H1 (cell line): ENCODE data around the gene ADAMTS13. TPM values are rescaled to one million over a fixed set of nuclear protein-coding genes. Genes with fewer than 3 reads are reported as not detected.
A peak's percentile ranks its signal among the peaks of the same experiment; 100 is the strongest.

ENCODE experiments used
- CTCF ChIA-PET: fragments of 300-600 bp; sonication (Branson Sonifier 250); formaldehyde crosslinking; loops from one replicate; lab custom pipeline; 2021; ENCODE audit not compliant: partially characterized antibody; lab: Charles Lee
- POLR2A ChIA-PET: fragments of 300-600 bp; sonication (Branson Sonifier 250); formaldehyde crosslinking; loops from one replicate; lab custom pipeline; 2021; ENCODE audit warnings: inconsistent platforms; ENCODE audit not compliant: partially characterized antibody; lab: Charles Lee
- DNase-seq, 2 experiments: peaks; one replicate each; pipeline versions ENCODE4 v3.0.0 to v3.0.0-alpha.2; 2010 to 2022; ENCODE audit warnings: low spot score in 2 of 2, low read depth in 1 of 2, mixed read lengths in 1 of 2
- FAIRE-seq: peaks from 2 replicates; lab custom pipeline; 2011; peaks lifted over from hg19 to GRCh38; lab: Jason Lieb, UNC
- H2AFZ ChIP-seq: 2 replicates; pipeline ENCODE4 v1.8.1; 2012; ENCODE audit warnings: low read length, inconsistent platforms
- H2AK5ac ChIP-seq: 2 replicates; pipeline ENCODE4 v1.6.1; 2013; ENCODE audit warnings: low read depth, low read length
- H2BK120ac ChIP-seq: replicated peaks from 2 replicates; pipeline ENCODE3; 2013; ENCODE audit warnings: low read depth, low read length, inconsistent platforms
- H2BK12ac ChIP-seq: 2 replicates; pipeline ENCODE4 v1.6.1; 2013; ENCODE audit warnings: low read depth, low read length
- H2BK15ac ChIP-seq: 2 replicates; pipeline ENCODE4 v1.6.1; 2013; ENCODE audit warnings: low read length
- H2BK20ac ChIP-seq: 2 replicates; pipeline ENCODE4 v1.6.1; 2013; ENCODE audit warnings: low read length
- H2BK5ac ChIP-seq: 2 replicates; pipeline ENCODE4 v1.6.1; 2013; ENCODE audit warnings: low read depth, low read length
- H3K14ac ChIP-seq: 2 replicates; pipeline ENCODE4 v1.6.1; 2013; ENCODE audit warnings: inconsistent platforms; ENCODE audit not compliant: insufficient read length
- H3K18ac ChIP-seq: 2 replicates; pipeline ENCODE4 v1.6.1; 2013; ENCODE audit warnings: low read length; ENCODE audit errors: extremely low read depth
- H3K23ac ChIP-seq: 2 replicates; pipeline ENCODE4 v1.6.1; 2013; ENCODE audit warnings: inconsistent platforms; ENCODE audit not compliant: insufficient read length
- H3K23me2 ChIP-seq: 2 replicates; pipeline ENCODE4 v1.6.1; 2013; ENCODE audit warnings: low read depth, low read length
- H3K27ac ChIP-seq: 2 replicates; pipeline ENCODE4 v1.6.1; 2011; ENCODE audit warnings: low read depth, low read length, inconsistent platforms
- H3K27me3 ChIP-seq, 4 experiments: replicated peaks in 1 of 4; 1 replicate in 1 of 4; 2 replicates in 3 of 4; pipeline versions ENCODE4 v1.6.1 to v1.8.1; 2011 to 2013; ENCODE audit warnings: low read length in 3 of 4, mild to moderate bottlenecking in 3 of 4, inconsistent platforms in 2 of 4, mixed read lengths in 2 of 4, moderate library complexity in 1 of 4; ENCODE audit not compliant: control insufficient read depth in 3 of 4, insufficient read depth in 3 of 4; ENCODE audit errors: extremely low read depth in 1 of 4
- H3K36me3 ChIP-seq, 4 experiments: 2 replicates each; pipeline versions ENCODE4 v1.6.1 to v1.8.1; 2011 to 2013; ENCODE audit warnings: mild to moderate bottlenecking in 4 of 4, low read length in 3 of 4, moderate library complexity in 2 of 4, control low read depth in 1 of 4, inconsistent platforms in 1 of 4; ENCODE audit not compliant: insufficient read depth in 4 of 4, control insufficient read depth in 2 of 4
- H3K4ac ChIP-seq: replicated peaks from 2 replicates; pipeline ENCODE3; 2013; ENCODE audit warnings: low read length, low read depth, mixed read lengths, inconsistent platforms; ENCODE audit not compliant: insufficient read length
- H3K4me1 ChIP-seq, 4 experiments: replicated peaks in 1 of 4; 1 replicate in 1 of 4; 2 replicates in 3 of 4; pipeline versions ENCODE4 v1.6.1 to v1.8.1; 2011 to 2013; ENCODE audit warnings: low read length in 3 of 4, inconsistent platforms in 2 of 4, mixed read lengths in 1 of 4; ENCODE audit not compliant: insufficient read depth in 4 of 4, control insufficient read depth in 3 of 4
- H3K4me2 ChIP-seq, 2 experiments: 2 replicates each; pipeline versions ENCODE4 v1.6.1 to v1.8.1; 2011 to 2013; ENCODE audit warnings: low read depth in 2 of 2, low read length in 2 of 2, control low read depth in 1 of 2, inconsistent platforms in 1 of 2, mild to moderate bottlenecking in 1 of 2; ENCODE audit not compliant: insufficient read depth in 1 of 2
- H3K4me3 ChIP-seq, 4 experiments: fragments of 200-600, 300-600 bp in 1 of 4; sonication (generic), shearing (Covaris generic), sonication (Bioruptor Twin) in 1 of 4; 2 replicates each; pipeline versions ENCODE4 v1.5.1 to v1.8.1; 2011 to 2016; ENCODE audit warnings: low read length in 4 of 4, low read depth in 3 of 4, control low read depth in 2 of 4, inconsistent platforms in 2 of 4, mild to moderate bottlenecking in 2 of 4, mixed read lengths in 1 of 4, moderate library complexity in 1 of 4; ENCODE audit not compliant: insufficient read depth in 2 of 4; ENCODE audit errors: extremely low read depth in 1 of 4
- H3K56ac ChIP-seq: replicated peaks from 2 replicates; pipeline ENCODE3; 2013; ENCODE audit warnings: low read depth, mild to moderate bottlenecking, mixed read lengths, low read length, inconsistent platforms; ENCODE audit not compliant: insufficient read length
- H3K79me1 ChIP-seq: 2 replicates; pipeline ENCODE4 v1.6.1; 2013; ENCODE audit warnings: low read depth, low read length, control low read depth
- H3K79me2 ChIP-seq, 2 experiments: 2 replicates each; pipeline versions ENCODE4 v1.6.1 to v1.8.1; 2012 to 2013; ENCODE audit warnings: low read length in 2 of 2, mild to moderate bottlenecking in 2 of 2, inconsistent platforms in 1 of 2; ENCODE audit not compliant: insufficient read depth in 2 of 2, control insufficient read depth in 1 of 2
- H3K9ac ChIP-seq, 4 experiments: replicated peaks in 1 of 4; 1 replicate in 1 of 4; 2 replicates in 3 of 4; pipeline versions ENCODE4 v1.6.1 to v1.8.1; 2011 to 2013; ENCODE audit warnings: low read depth in 3 of 4, low read length in 3 of 4, control low read depth in 2 of 4, mild to moderate bottlenecking in 2 of 4, moderate library complexity in 2 of 4, inconsistent platforms in 1 of 4; ENCODE audit errors: extremely low read depth in 1 of 4
- H3K9me3 ChIP-seq, 2 experiments: 2 replicates each; pipeline versions ENCODE4 v1.6.1 to v1.8.1; 2012 to 2013; ENCODE audit warnings: mild to moderate bottlenecking in 2 of 2, moderate library complexity in 2 of 2, control low read depth in 1 of 2, inconsistent platforms in 1 of 2, low read depth in 1 of 2, low read length in 1 of 2, mixed read lengths in 1 of 2; ENCODE audit not compliant: insufficient read depth in 2 of 2
- H4K20me1 ChIP-seq, 2 experiments: replicated peaks in 1 of 2; 2 replicates each; pipeline versions ENCODE3 to v1.8.1; 2011 to 2013; ENCODE audit warnings: inconsistent platforms in 2 of 2, low read length in 2 of 2, mild to moderate bottlenecking in 1 of 2; ENCODE audit not compliant: insufficient read depth in 2 of 2, control insufficient read depth in 1 of 2
- H4K5ac ChIP-seq: 2 replicates; pipeline ENCODE4 v1.6.1; 2013; ENCODE audit warnings: low read length, low read depth, mixed read lengths, inconsistent platforms; ENCODE audit not compliant: insufficient read length
- H4K8ac ChIP-seq: 2 replicates; pipeline ENCODE4 v1.8.0; 2013; ENCODE audit warnings: mild to moderate bottlenecking, moderate library complexity, low read length, inconsistent platforms; ENCODE audit not compliant: insufficient read depth; ENCODE audit errors: extremely low read depth
- H4K91ac ChIP-seq: replicated peaks from 2 replicates; pipeline ENCODE3; 2013; ENCODE audit warnings: low read length, mixed read lengths, inconsistent platforms; ENCODE audit not compliant: insufficient read length
- ATF2 ChIP-seq: IDR thresholded peaks from 2 replicates; pipeline ENCODE4 v1.6.1; 2012; ENCODE audit warnings: low read length, inconsistent platforms
- CBX5 ChIP-seq: fragments of 300-800, 300-1000 bp; sonication (generic); IDR thresholded peaks from 2 replicates; pipeline ENCODE4 v1.7.1; 2016; ENCODE audit warnings: antibody characterized with exemption, low read length, low read depth
- CEBPB ChIP-seq: IDR thresholded peaks from 2 replicates; pipeline ENCODE4 v1.6.1; 2012; ENCODE audit warnings: low read depth, low read length
- EP300 ChIP-seq, 2 experiments: IDR thresholded peaks; 1 replicate in 1 of 2; 2 replicates in 1 of 2; pipeline ENCODE4 v1.6.1; 2011 to 2012; ENCODE audit warnings: low read depth in 2 of 2, low read length in 2 of 2, mild to moderate bottlenecking in 2 of 2, borderline replicate concordance in 1 of 2, inconsistent platforms in 1 of 2, moderate library complexity in 1 of 2
- GABPA ChIP-seq: IDR thresholded peaks from 2 replicates; pipeline ENCODE4 v1.6.1; 2011; ENCODE audit warnings: mild to moderate bottlenecking, low read length, moderate library complexity, borderline replicate concordance; ENCODE audit not compliant: insufficient read depth
- GTF2F1 ChIP-seq: IDR thresholded peaks from 2 replicates; pipeline ENCODE4 v1.6.1; 2012; ENCODE audit warnings: low read depth, low read length, improper control_type of control experiment, borderline replicate concordance
- NANOG ChIP-seq: IDR thresholded peaks from 2 replicates; pipeline ENCODE4 v1.6.1; 2011; ENCODE audit warnings: low read length, low read depth, mild to moderate bottlenecking, inconsistent platforms; ENCODE audit not compliant: insufficient read depth, poor library complexity, severe bottlenecking
- POU5F1 ChIP-seq: IDR thresholded peaks from 2 replicates; pipeline ENCODE4 v1.6.1; 2011; ENCODE audit warnings: low read depth, mild to moderate bottlenecking, low read length, moderate library complexity
- RXRA ChIP-seq: IDR thresholded peaks from 2 replicates; pipeline ENCODE4 v1.6.1; 2011; ENCODE audit warnings: low read depth, mild to moderate bottlenecking, low read length, moderate library complexity; ENCODE audit not compliant: insufficient read depth
- SRF ChIP-seq: IDR thresholded peaks from 2 replicates; pipeline ENCODE4 v1.6.1; 2011; ENCODE audit warnings: mild to moderate bottlenecking, low read depth, low read length, moderate library complexity
- TAF7 ChIP-seq: optimal IDR thresholded peaks from 2 replicates; pipeline ENCODE3; 2011; ENCODE audit warnings: low read depth, mild to moderate bottlenecking, inconsistent platforms, low read length, moderate library complexity, borderline replicate concordance
- TBP ChIP-seq: IDR thresholded peaks from 2 replicates; pipeline ENCODE4 v1.6.1; 2011; ENCODE audit warnings: low read depth, low read length, improper control_type of control experiment
- WGBS, 2 experiments: shearing (Covaris generic) in 1 of 2; methylation state at CpG; one replicate each; pipeline versions ENCODE4 v1.1.6 to v1.1.7; 2013 to 2015; ENCODE audit warnings: low lambda C conversion rate in 2 of 2, mixed read lengths in 2 of 2, inconsistent platforms in 1 of 2, low coverage in 1 of 2, missing lambda C conversion rate in 1 of 2; ENCODE audit not compliant: insufficient replicate concordance in 2 of 2, insufficient coverage in 1 of 2, insufficient read length in 1 of 2; ENCODE audit errors: extremely low coverage in 1 of 2, missing lambda C conversion rate in 1 of 2; 5-methylcytosine and 5-hydroxymethylcytosine counted together
- polyA plus RNA-seq, 7 experiments: library from polyadenylated mRNA; depleted of rRNA in 3 of 7; stranded (reverse) in 5 of 7; unstranded in 2 of 7; fragments of >200 nt in 5 of 7; fragments of 200-250 nt in 2 of 7; gene quantifications; 1 replicate in 5 of 7; 2 replicates in 1 of 7; 4 replicates in 1 of 7; pipeline versions ENCODE4 v1.2.1 to v1.2.3, GENCODE V29; 2011 to 2013; ENCODE audit warnings: missing spikeins in 2 of 7, mixed read lengths in 2 of 7
- total RNA-seq: library from RNA; stranded (reverse); fragmentation: NEBNext Ultra II Directional; extraction: Animal tissue kit (Norgen Biotek cat#: 25700); gene quantifications from 2 replicates; pipeline ENCODE4 v1.2.1, GENCODE V29; 2021

ADAMTS13 gene
- total and polyA plus RNA-seq, 2 of the 8 experiments (the other 6 are each of a cell fraction or from before 2014, with no cell fraction given) = 4.4 to 5.8 TPM

GRCh38 chr9:133499892-133500270 is 77.7 kb downstream of the ADAMTS13 start:
- Histone ChIP-seq H3K27ac (no peak overlapping the region), H3K18ac (no peak overlapping the region), H4K5ac (no peak overlapping the region), H3K27me3 (peaks cover 0 to 2% (median 0%) of the 10 kb centered on the region in 4 experiments; a peak in 1 of 7 replicates), H2BK120ac (no peak overlapping the region), H2BK12ac (0 out of 2 replicates have a peak overlapping the region, but pooled peaks have one; percentile 39), H3K56ac (no peak overlapping the region), H3K36me3 (peaks cover 0 to 3% (median 0%) of the 10 kb centered on the region in 4 experiments; a peak in 1 of 8 replicates), H2BK20ac (no peak overlapping the region), H3K23ac (no peak overlapping the region), H3K4me1 (no peaks in the 10 kb centered on the region), H3K14ac (no peak overlapping the region), H3K79me1 (peaks cover 2% of the 10 kb centered on the region; the same call in 1 of the 2 replicates), H2AFZ (no peak overlapping the region), H3K4me3 (no peak overlapping the region), H2BK15ac (no peak overlapping the region), H2BK5ac (no peak overlapping the region), H4K91ac (no peak overlapping the region), H3K9me3 (peaks cover 2 to 13% of the 10 kb centered on the region in 2 experiments; a peak in 2 of 4 replicates), H4K8ac (no peak overlapping the region), H2AK5ac (no peak overlapping the region), H3K79me2 (no peaks in the 10 kb centered on the region; a peak in 1 of 4 replicates), H3K23me2 (peaks cover 11% of the 10 kb centered on the region), H3K4me2 (no peak overlapping the region), H4K20me1 (peaks cover 0 to 12% of the 10 kb centered on the region in 2 experiments), H3K9ac (no peak overlapping the region), H3K4ac (no peak overlapping the region)
- CTCF ChIA-PET = interaction anchor here (0.7 to 1.7 kb wide), 9 partner anchors 9 to 314 kb away, joined by 3 to 8 read pairs (median 3); no protein-coding TSS in a partner anchor
- FAIRE-seq = no peak
- DNase-seq = no peak
- WGBS, 2 experiments = 85% methylated on average over 12 of the region's 12 CpGs; no CpG with 5 or more reads in 1 of the 2 experiments
- POLR2A ChIA-PET = no interaction called here
- no peak for TF ChIP-seq SRF
- no peak for TF ChIP-seq TAF7
- no peak for TF ChIP-seq EP300 (IDR thresholded peaks at IDR 0.05; ENCODE audit: borderline replicate concordance in 1 of 2, low read depth in 2 of 2, low read length in 2 of 2)
- TF ChIP-seq ATF2 = no peak
- no peak for TF ChIP-seq GABPA
- TF ChIP-seq RXRA = no peak
- no peak for TF ChIP-seq NANOG
- TF ChIP-seq TBP = no peak
- TF ChIP-seq CEBPB = no peak
- TF ChIP-seq CBX5 = no peak
- TF ChIP-seq GTF2F1 = no peak
- no peak for TF ChIP-seq POU5F1
